NCI-H1417 treated with DMSO at 0.1 percent for 48 hours (cell line): ENCODE results near the gene GINM1.
A peak's percentile ranks its signal among the peaks of the same experiment; 100 is the strongest.

ENCODE experiments used
- DNase-seq: peaks from one replicate; lab custom pipeline; 2025; lab: John Stamatoyannopoulos, UW

Gene GINM1, protein sequence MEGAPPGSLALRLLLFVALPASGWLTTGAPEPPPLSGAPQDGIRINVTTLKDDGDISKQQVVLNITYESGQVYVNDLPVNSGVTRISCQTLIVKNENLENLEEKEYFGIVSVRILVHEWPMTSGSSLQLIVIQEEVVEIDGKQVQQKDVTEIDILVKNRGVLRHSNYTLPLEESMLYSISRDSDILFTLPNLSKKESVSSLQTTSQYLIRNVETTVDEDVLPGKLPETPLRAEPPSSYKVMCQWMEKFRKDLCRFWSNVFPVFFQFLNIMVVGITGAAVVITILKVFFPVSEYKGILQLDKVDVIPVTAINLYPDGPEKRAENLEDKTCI

DNA sequence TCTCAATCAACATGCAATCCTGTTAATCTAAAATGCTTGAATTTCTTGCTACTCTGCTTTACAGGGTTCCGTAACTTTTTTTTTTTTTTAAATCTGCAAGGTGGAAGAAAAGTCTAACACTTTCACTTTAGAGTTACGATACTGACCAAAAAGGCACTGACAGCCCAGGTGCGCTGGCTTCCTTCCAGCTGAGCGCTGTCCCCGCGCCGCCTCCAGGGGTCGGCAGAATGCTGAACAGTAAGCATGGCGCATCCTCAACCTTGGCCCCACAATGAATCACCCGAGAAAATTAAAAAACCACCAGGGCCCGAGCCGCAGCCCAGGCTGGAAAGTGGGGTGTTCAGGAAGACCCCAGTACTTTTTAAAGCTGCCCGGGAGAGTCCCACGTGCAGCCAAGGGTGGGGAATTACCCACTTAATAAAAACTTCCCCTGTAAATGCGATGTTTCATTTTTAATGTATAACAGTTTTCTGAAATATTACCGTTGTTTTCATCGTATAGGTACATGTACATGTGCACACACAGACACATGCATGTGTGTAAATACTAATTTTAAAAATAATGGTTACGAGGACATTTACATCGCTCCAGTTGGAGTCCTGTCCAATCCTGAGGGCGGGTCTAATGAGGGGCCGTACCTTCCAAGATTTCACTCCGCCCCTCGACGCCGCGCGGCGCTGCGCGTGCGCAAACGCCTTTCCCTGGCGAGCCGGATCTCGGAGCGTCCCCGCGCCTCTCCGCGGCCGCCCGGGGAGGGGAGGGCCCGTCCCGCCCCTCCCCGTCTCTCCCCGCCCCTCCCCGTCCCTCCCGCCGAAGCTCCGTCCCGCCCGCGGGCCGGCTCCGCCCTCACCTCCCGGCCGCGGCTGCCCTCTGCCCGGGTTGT is at the start of gene GINM1:
GINM1 (plus strand) TSS at position 849 of the 883 bp plus-strand sequence. CDS start 40 bp downstream, outside the sequence.
- DNase-seq, result peak; percentile 65

DNA sequence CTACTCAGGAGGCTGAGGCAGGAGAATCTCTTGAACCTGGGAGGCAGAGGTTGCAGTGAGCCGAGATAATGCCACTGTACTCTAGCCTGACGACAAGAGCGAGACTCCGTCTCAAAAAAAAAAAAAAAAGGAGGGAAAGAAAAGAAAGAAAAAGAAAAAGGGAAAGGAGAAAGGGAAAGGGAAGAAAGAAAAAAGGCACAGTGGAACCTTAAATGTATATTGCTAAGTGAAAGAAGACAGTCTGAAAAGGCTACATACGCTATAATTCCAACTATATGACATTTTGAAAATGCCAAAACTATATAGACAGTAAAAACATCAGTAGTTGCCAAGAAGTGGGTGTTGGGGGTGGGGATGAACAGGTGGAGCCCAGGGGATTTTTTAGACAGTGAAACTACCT is 36.5 kb upstream of the GINM1 start:
- DNase-seq, result no peak

DNA sequence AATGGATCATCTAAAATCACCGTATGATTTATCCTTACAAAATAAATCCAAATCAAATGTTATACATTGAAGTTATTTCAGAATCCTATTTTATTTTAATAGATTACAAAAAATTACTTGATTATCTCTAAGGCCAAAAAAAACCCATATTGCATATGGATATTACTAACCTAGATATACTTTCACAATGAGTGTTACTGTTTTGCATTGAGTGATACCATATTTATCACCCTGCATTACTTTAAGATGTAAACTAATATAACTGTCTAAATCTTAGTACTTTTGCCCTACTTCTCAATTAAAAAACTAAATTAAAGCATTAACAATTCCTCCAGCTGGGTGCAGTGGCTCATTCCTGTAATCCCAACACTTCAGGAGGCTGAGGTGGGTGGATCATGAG is 31.4 kb upstream of the GINM1 start:
- no peak for DNase-seq

DNA sequence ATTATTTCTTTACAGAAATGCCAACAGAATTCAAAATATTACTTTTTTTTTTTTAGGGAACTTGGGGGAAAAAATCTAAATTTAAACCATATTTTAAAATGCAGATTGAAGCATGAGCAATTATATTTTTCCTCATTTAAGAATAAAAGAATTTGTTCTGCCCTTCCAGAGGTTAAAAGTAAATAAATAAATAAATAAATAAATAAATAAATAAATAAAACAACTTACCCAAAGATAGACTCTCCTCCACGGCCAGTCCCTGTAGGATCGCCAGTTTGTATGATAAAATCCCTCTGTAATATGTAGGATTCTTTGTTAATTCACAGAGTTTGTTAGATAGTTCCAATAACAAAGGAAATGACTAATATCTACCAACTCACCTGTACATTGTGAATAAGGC is 25.0 kb upstream of the GINM1 start:
- no peak for DNase-seq

DNA sequence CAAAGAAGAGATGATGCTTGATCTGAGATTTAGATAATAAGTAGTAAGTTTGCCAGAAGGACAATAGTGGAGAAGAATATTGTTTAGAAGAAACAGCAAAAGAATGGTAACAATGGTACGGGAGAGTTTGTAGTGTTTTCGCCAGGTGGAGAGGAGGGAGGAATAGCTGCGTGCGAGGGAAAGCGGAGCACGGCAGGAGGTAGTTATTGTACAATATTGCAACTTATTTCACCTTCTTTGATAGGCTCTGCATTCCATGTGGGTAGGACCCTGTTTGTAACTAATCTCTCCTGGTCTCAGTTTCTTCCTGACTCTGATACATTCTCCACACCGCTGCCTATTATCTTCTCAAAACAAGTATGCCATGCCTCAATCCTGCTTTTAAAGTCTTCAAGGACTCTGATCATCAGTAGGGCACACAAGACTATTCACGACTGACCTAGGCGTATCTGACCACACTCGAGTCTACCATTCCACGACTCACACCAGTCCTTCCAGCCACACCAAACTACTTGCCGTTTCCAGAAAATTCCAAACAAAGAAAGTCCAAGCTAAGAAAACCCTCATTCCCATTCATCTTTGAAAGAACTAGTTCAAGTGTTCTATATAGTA is 21.4 kb upstream of the GINM1 start:
- no peak for DNase-seq

DNA sequence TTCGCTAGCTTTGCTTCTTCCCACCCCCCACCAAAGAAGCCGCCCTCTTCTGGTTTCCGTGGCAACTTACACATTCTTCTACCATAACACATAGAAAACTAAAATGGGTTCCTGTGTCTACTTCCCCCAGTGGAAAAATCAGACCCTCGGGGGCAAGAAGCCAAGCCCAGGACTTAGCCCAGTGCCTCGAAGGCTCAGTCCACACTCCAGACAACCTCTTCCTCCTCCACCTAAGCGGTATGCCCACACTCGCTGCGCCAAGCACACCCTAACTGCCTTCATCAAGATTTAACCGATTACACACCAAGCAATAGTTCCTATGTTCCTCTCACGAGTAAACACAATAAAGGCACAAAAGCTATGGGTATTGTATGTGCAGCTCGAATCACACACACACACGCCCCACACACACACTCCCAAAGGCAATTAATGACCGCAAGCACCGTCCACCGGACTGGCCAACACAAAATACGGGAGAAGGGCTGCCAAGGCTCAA is 20.9 kb upstream of the GINM1 start:
- DNase-seq, result no peak

DNA sequence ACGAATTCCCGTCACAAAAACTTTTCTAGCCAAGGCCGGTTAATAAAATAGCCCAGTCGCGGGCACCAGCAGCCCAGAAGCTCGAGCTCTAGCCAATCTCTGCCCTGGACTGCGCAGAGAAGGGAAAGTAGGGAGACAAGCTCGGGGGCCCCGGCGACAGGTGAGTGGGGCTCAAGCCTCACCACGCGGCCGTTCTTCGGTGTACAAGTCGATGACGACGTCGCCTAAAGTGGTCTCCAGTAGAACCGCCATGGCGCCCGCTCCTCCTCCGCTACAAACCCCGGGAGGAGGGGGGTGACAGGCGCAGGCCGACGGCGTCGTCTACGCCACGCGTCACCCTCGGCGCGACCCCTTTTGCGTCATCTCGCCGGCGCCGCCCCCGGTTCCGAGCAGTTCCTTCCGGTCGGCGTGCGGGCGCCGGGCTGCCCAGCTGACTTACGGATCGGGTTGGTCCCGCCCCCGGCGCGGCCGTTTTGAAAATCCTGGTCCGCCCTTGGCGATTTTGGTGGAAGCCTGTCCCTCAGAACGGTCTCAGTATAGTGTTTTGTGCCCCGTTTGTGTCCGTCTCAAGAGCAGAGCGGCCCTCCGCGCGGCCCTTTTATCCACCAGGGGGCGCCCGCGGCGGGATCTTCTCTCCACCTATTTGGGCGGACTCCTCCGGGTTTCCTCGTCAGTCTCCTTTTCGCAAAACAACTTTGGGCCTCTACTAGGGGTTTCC is 20.3 kb upstream of the GINM1 start, which contains the start of gene PPIL4:
PPIL4 (minus strand) TSS at position 290 of the 718 bp plus-strand sequence; CDS start at position 252, 38 bp downstream.
- peak; percentile 75 for DNase-seq

DNA sequence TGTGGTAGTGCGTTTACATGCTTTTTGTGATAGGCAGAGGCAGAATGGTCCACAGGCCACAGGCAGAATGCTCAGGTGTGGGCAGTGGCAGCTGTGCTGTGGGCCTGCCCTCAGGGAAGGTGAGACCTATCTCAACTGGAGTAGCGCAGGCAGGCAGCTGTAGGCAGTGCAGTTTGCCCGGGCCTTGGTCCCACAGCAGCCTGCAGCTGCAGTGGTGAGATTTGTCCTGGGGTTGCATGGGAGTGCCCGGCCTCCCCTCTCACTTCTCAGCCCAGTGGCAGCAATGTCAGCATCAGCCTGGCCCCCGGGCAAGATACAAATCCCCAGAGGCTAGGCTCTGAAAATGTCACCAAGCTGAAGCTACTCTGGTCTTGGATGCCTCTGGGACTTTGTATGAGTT is 14.3 kb upstream of the GINM1 start:
- no peak for DNase-seq

DNA sequence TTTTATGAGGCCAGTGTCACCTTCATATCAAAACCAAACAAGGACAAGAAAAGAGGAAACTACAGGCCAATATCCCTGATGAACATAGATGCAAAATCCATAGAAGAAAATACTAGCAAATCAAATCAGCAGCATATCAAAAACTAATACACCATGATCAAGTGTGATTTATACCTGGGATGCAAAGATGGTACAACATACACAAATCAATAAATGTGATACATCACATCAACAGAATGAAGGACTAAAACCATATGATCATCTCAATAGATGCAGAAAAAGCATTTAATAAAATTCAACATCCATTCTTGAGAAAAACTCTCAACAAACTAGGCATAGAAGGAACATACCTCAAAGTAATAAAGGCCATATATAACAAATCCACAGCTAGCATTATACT is 8.1 kb upstream of the GINM1 start:
- DNase-seq, result no peak

DNA sequence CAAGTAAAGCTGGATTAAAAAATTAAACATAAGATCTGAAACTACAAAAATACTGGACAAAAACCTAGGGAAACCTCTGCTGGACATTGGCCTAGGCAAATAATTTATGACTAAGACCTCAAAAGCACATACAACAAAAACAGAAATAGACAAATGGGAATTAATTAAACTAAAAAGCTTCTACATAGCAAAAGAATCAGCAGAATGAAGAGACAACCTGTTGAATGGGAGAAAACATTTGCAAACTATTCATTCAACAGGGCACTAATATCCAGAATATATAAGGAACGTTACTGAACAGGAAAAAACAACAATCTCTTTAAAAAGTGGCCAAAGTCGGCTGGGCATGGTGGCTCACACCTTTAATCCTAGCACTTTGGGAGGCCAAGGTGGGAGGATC is 6.8 kb upstream of the GINM1 start:
- no peak for DNase-seq

DNA sequence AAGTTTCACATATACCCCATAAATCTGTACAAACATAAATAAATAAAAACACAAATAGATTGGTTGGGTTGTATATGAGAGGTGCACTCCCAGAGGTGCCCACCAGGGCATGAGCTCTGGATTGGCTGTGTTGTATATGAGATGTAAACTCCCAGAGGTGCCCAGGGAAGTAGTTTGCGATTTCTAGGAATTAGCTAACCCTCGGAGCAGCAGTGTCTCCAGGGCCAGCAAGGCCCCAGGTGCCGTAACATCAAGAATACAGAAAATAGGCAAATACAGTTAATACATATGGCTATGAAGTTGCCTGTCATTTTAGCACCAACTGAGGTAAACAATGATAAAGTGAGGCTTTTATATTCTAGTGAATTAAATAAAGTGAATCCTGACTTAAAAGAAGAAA is 5.4 kb upstream of the GINM1 start:
- DNase-seq, result no peak

DNA sequence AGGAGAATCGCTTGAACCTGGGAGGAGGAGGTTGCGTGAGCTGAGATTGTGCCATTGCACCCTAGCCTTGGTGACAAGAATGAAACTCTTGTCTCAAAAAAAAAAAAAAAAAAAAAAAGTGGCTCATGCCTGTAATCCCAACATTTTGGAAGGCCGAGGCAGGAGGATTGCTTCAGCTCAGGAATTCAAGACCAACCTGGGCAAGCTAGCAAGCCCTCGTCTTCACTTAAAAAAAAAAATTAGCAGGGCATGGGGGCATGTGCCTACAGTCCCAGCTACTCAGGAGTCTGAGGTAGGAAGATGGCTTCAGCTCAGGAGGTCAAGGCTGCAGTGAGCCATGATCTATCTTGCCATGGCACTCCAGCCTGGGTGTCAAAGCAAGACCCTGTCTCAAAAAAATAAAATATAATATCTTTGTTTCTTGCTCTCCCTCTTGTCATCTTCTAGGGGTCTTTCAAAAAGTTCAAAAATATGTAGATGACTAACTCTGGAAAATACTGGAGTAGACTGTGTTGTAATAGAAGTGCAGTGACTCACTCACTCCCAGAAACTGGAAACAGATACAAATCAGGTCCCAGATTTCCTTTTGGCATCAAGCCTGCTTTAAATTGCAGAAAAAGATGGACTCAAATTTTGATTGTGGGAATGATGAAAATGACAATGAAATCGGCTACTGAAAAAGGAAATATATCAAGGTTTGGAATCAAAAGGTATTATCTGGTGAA is 2.8 kb upstream of the GINM1 start:
- DNase-seq, result no peak

DNA sequence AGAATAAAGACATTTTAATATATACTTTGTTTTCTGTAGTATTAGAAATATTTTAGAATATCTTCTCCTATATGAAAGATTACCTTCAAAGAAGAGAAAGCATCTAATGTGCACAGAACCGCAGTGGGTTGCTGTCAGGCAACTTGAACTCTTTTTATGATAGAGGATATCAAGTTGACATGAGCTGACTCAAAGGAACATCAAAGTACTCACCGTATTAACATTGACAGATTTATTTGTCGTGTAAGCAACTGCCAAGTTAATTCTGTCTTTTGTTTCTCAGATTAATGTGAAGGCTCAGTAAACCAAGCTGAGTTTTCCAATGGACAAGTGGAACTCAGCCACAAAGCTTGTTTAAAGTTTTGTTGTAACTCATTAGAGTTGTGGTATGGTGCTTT is 2.2 kb upstream of the GINM1 start:
- DNase-seq, result no peak

DNA sequence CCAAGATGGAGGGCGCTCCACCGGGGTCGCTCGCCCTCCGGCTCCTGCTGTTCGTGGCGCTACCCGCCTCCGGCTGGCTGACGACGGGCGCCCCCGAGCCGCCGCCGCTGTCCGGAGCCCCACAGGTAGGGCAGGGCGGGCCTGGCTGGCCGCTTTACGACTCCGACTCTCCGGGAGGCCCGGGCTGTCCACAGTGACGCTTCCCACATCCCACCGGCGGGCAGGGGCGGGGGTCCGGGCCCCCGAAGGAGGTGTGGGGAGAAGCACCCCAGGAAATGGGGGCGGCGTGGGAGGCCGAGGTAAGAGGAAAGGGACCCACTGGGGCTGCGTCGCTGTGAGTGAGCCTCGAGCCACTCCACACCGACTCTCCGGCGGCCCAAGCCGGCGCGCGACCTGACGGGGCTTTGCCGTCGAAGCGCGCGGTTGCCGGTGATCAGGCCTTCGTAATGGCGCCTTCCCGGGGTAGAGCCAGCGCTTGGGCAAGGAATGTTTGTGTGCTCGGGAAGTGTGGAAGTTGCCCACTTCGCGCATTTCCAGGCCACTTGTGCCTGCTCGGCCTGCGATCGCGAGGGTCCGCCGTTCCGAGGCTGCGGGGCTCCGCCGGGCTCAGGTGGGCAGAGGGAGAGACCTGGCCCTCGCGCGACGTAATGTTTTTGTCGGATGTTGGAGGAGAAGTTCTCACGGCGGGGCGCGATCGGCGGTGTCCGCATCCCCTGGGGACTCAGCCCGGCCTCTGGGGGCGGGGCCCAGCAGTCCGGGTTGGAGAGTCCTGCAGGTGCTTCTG is 427 bp downstream of the GINM1 start:
- no peak for DNase-seq

DNA sequence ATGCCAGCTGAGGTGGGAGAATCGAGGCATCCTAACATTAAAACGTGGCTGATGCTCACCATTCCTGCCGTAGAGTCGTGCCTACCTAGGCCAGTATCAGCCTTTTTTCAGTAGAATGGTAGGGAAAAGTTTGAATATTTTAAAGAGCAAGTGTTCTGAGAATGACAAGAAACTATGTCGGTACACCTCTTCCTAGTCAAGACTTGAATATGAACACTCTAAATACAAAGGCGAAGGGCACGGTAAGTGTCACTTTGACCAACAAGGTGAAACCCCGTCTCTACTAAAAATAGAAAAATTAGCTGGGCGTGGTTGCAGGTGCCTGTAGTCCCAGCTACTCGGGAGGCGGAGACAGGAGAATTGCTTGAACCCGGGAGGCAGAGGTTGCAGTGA is 1.0 kb downstream of the GINM1 start:
- DNase-seq, result no peak

DNA sequence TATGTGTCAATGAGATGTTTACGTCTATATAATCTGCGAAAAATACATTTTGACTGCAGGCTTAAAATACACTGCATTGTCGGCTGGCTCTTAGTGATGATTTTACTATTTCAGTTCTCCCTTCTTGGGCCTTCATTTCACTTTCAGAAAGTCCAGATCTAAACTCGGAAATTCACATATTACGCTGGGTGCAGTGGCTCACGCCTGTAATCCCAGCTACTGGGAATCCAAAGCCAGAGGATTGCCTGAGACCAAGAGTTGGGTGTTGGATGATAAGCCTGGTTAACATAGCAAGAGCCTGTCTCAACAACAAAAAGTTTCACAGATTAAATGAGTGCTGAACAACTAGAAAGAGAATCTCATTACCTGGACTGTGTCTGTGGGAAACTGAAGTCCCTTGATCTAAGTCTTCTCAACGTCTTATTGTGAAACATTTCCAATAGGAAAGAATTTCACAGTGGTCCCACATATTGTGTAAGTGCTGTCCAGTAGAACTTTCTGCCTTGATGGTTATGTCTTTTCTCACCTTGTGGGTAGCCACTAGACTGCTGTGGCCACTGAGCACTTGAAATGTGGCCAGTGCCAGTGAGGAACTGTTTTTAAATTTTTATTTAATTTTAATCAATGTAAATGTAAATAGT is 1.9 kb downstream of the GINM1 start:
- DNase-seq, result no peak

DNA sequence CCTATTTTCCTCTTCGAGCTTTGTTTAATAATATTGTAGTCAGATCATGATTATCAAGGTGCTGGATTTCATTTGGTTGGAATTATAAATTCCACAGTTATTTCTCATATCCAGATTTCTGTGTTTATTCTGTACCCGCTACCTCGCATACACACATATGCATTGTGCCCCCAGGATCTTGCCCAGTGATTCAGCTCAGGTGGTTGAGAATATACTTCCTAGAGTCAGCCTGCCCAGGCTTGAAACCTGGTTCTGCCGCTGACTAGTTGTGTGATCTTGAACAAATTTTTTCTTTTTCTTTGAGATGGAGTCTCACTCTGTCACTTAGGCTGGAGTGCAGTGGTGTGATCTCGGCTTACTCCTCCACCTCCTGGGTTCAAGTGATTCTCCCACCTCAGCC is 14.7 kb downstream of the GINM1 start:
- no peak for DNase-seq

DNA sequence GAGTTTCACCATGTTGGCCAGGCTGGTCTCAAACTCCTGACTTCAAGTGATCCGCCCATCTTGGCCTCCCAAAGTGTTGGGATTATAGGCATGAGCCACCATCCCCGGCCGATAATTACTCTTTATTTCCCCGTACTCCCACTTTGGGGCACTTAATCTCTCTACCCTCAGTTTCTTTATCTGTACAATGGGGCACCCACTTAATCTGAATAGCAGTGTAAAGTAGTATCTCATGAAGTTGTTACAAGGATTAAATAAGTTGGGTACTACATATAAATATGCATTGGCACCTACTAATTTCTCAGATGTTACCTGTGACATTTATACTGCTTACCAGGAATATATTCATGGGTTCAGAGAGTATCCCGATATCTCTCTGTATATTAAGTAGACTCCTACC is 15.2 kb downstream of the GINM1 start:
- DNase-seq, result no peak

DNA sequence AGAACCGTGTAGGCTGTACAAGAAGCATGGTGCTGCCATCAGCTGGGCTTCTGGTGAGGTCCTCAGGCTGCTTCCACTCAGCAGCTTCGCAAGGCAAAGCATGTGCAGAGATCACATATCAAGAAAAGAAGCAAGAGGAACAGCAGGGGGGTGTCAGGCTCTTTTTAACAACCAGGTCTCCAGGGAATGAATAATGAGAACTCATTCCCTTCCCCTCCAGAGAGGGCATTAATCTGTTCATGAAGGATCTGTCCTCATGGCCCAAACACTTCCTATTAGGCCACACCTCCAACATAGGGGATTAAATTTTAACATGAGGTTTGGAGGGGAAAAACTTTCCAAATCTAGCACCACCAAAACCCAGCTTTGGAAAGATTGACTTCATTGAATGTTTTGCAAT is 20.0 kb downstream of the GINM1 start:
- DNase-seq, result no peak

DNA sequence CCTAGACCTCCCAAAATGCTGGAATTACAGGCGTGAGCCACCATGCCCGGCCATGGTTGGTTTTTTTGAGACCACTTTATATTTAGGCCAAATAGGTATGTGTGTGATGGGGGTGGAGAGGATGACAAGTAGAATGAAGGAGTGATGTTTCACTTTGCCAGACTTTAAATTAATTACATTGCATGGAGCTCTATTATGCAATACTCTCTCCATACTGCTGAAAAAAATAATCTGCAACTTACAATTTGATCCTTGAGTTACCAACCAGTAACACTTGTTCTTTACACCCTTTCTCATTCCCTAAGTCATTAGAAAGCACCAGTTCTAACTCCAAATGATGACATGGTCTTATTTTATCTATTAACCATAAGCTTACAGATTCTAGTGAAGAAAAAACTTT is 26.8 kb downstream of the GINM1 start:
- no peak for DNase-seq
